Caco-2 (cell line): Measurements from ENCODE around the gene RALGPS1. TPM values are rescaled to one million over a fixed set of nuclear protein-coding genes. Genes with fewer than 3 reads are reported as not detected.

Experiments
- BruUV-seq: library from RNA; stranded (reverse); fragments of 400-500 nt; replicated peaks from 2 replicates; lab custom pipeline; 2021; lab: Mats Ljungman, UMichigan
- CTCF ChIA-PET: fragments of 300-600 bp; sonication (Branson Sonifier 250); formaldehyde crosslinking; loops from one replicate; lab custom pipeline; 2022; ENCODE audit warnings: antibody characterized with exemption; lab: Charles Lee
- POLR2A ChIA-PET: fragments of 300-600 bp; sonication (Branson Sonifier 250); formaldehyde crosslinking; loops from one replicate; lab custom pipeline; 2022; ENCODE audit warnings: antibody characterized with exemption; lab: Charles Lee
- DNase-seq, 2 experiments: peaks; one replicate each; pipeline versions ENCODE4 v3.0.0 to v3.0.0-alpha.2; 2020 to 2022
- H3K27me3 ChIP-seq: replicated peaks from 2 replicates; pipeline ENCODE4 v1.6.0; 2011; ENCODE audit warnings: low read length; ENCODE audit not compliant: control insufficient read depth, insufficient read depth
- H3K36me3 ChIP-seq: 2 replicates; pipeline ENCODE4 v1.5.1; 2011; ENCODE audit warnings: low read length; ENCODE audit not compliant: control insufficient read depth, insufficient read depth
- H3K4me1 ChIP-seq: fragments of 250-450 bp; sonication (Bioruptor Pico); 2 replicates; pipeline ENCODE4 v1.5.1; 2020; ENCODE audit warnings: mild to moderate bottlenecking
- H3K4me3 ChIP-seq: 2 replicates; pipeline ENCODE4 v1.5.1; 2011; ENCODE audit warnings: low read depth, mild to moderate bottlenecking, control low read depth, low read length
- H3K9me3 ChIP-seq: fragments of 250-450 bp; sonication (Bioruptor Pico); 2 replicates; pipeline ENCODE4 v1.5.1; 2020; ENCODE audit warnings: mild to moderate bottlenecking, moderate library complexity
- H3K27ac Mint-ChIP-seq: one replicate; pipeline ENCODE4 v1.8.0; 2022; ENCODE audit warnings: mixed read lengths; ENCODE audit not compliant: unreplicated experiment
- H3K27me3 Mint-ChIP-seq: one replicate; pipeline ENCODE4 v1.8.0; 2022; ENCODE audit warnings: mixed read lengths; ENCODE audit not compliant: insufficient read depth, unreplicated experiment
- H3K36me3 Mint-ChIP-seq: one replicate; pipeline ENCODE4 v1.8.0; 2022; ENCODE audit warnings: mild to moderate bottlenecking, mixed read lengths; ENCODE audit not compliant: insufficient read depth, unreplicated experiment
- H3K4me1 Mint-ChIP-seq: one replicate; pipeline ENCODE4 v1.8.0; 2022; ENCODE audit warnings: low read depth, mixed read lengths; ENCODE audit not compliant: unreplicated experiment
- H3K4me3 Mint-ChIP-seq: one replicate; pipeline ENCODE4 v1.8.0; 2022; ENCODE audit warnings: mild to moderate bottlenecking, moderate library complexity, mixed read lengths; ENCODE audit not compliant: unreplicated experiment
- H3K9me3 Mint-ChIP-seq: one replicate; pipeline ENCODE4 v1.8.0; 2022; ENCODE audit warnings: mixed read lengths; ENCODE audit not compliant: unreplicated experiment
- intact Hi-C: fragments of 100-400 bp; cut with micrococcal nuclease; formaldehyde crosslinking; loops from one replicate; pipeline ENCODE4 v1.10.0; 2022; ENCODE audit not compliant: unreplicated experiment
- total RNA-seq: library from RNA; stranded (reverse); gene quantifications from 2 replicates; pipeline ENCODE4 v1.2.3, GENCODE V29; 2022
- TF ChIP-seq, protein P1 (sequence below), 2 experiments: fragments of 200-600 bp in 1 of 2; IDR thresholded peaks; 1 replicate in 1 of 2; 2 replicates in 1 of 2; pipeline versions ENCODE4 v1.5.1 to v1.8.0; 2011 to 2022; ENCODE audit warnings: antibody characterized with exemption in 1 of 2, control low read depth in 1 of 2, inconsistent platforms in 1 of 2, low read depth in 1 of 2, low read length in 1 of 2, mild to moderate bottlenecking in 1 of 2, moderate library complexity in 1 of 2; ENCODE audit not compliant: insufficient read depth in 1 of 2, severe bottlenecking in 1 of 2, unreplicated experiment in 1 of 2

Gene RALGPS1
- total RNA-seq, 1 experiment from 2014 or later: 41.5 TPM

DNA sequence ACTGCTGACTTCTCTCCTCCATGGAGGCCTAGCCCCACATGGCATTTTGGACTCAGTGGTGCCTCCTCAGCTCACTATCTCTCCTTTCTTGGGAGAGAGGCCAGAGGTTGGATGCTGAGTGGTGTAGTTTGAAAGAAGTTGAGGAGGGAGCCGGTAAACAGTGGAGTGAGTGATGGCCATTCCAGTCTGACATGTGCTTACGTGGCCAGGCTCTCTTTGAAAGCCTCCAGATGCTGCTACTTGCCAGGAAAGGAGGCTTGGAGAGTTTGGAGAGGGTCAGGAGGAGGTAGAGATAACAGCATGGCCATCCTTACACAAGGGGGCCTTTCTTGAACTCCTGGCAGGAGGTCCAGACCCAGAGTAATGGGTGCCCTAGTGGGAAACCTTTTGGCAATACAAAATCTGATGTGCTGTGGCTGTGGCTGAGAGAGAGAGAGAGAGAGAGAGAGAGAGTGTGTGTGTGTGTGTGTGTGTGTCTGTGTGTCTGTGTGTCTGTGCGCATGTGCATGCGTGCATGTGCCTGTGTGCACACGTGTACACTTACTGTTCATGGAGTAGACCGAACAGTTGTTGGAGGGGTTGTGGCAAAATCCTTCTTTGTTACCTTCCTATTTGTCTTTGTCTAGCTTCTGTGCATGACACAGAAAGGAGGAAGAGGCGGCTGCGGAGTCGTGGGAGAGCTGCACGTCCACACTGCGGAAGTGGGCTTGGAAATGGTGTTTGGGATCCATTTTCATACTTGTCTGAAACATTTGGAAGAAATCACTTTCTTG lies 37.8 kb downstream of the RALGPS1 start:
- intact Hi-C loops: no loop called here
- H3K36me3 ChIP-seq: peaks cover 1% of the 10 kb centered on the region; the same call in 1 of the 2 replicates
- no peaks in the 10 kb centered on the region for H3K36me3 Mint-ChIP-seq
- H3K4me1 ChIP-seq: peaks cover 6% of the 10 kb centered on the region
- no peaks in the 10 kb centered on the region for H3K27me3 ChIP-seq
- no peak overlapping the region for H3K4me3 ChIP-seq
- TF ChIP-seq, protein P1, sequence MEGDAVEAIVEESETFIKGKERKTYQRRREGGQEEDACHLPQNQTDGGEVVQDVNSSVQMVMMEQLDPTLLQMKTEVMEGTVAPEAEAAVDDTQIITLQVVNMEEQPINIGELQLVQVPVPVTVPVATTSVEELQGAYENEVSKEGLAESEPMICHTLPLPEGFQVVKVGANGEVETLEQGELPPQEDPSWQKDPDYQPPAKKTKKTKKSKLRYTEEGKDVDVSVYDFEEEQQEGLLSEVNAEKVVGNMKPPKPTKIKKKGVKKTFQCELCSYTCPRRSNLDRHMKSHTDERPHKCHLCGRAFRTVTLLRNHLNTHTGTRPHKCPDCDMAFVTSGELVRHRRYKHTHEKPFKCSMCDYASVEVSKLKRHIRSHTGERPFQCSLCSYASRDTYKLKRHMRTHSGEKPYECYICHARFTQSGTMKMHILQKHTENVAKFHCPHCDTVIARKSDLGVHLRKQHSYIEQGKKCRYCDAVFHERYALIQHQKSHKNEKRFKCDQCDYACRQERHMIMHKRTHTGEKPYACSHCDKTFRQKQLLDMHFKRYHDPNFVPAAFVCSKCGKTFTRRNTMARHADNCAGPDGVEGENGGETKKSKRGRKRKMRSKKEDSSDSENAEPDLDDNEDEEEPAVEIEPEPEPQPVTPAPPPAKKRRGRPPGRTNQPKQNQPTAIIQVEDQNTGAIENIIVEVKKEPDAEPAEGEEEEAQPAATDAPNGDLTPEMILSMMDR (IDR thresholded peaks at IDR 0.05; ENCODE audit: insufficient read depth in 1 of 2, low read depth in 1 of 2, low read length in 1 of 2, severe bottlenecking in 1 of 2, unreplicated experiment in 1 of 2): no peak
- peaks cover 6% of the 10 kb centered on the region for H3K4me1 Mint-ChIP-seq
- H3K27ac Mint-ChIP-seq: no peak overlapping the region
- no TSS peak for BruUV-seq
- no peak for DNase-seq
- no peaks in the 10 kb centered on the region for H3K9me3 ChIP-seq
- no peaks in the 10 kb centered on the region for H3K27me3 Mint-ChIP-seq
- ChIA-PET POLR2A (no interaction called here), CTCF (no interaction called here)
- no peaks in the 10 kb centered on the region for H3K9me3 Mint-ChIP-seq
- no peak overlapping the region for H3K4me3 Mint-ChIP-seq

DNA sequence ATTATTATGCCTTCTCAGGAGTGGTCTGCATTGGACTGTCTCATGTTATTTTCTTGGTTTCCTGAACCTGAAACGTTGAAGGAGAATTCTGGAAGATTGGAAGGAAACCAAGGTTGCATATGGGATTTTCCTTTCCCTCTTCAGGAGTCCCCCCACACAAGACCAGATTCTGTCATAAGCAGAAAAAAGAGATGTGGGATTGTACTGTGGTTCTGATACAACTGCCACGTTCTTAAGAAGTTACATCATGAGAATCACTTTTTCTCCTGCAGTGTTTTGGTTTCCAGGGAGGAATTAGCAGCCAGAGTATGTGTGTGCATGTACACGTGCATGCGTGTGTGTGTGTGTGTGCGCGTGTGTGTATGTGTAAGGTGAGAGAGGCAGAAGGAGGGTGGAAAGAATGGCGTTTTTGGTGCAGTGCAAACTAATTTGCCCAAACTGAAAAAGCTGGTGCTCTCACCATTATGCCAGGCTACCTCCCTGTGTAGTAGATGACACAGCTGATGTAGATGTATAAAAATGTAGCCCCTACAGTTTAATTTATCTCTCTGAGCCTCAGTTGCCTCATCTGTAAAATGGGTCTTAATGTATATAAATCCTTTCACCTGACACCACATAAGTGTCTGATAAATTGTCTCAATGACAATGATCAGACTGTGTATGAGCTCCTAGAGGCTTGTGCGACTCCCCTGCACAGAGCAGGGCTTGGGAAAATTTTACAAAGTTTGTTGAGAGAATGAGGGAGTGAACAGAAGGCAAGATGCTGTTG lies 38.6 kb downstream of the RALGPS1 start:
- H3K27me3 Mint-ChIP-seq: no peaks in the 10 kb centered on the region
- BruUV-seq: no TSS peak
- H3K36me3 Mint-ChIP-seq: no peaks in the 10 kb centered on the region
- H3K4me1 Mint-ChIP-seq: peaks cover 6% of the 10 kb centered on the region
- Histone ChIP-seq H3K9me3 (no peaks in the 10 kb centered on the region), H3K4me3 (no peak overlapping the region), H3K27me3 (no peaks in the 10 kb centered on the region), H3K36me3 (peaks cover 1% of the 10 kb centered on the region; the same call in 1 of the 2 replicates), H3K4me1 (peaks cover 11% of the 10 kb centered on the region)
- ChIA-PET POLR2A (no interaction called here), CTCF (no interaction called here)
- no peak overlapping the region for H3K4me3 Mint-ChIP-seq
- no peaks in the 10 kb centered on the region for H3K9me3 Mint-ChIP-seq
- no peak overlapping the region for H3K27ac Mint-ChIP-seq
- intact Hi-C loops: no loop called here
- TF ChIP-seq, protein P1 (IDR thresholded peaks at IDR 0.05; ENCODE audit: insufficient read depth in 1 of 2, low read depth in 1 of 2, low read length in 1 of 2, severe bottlenecking in 1 of 2, unreplicated experiment in 1 of 2): no peak
- DNase-seq: no peak

DNA sequence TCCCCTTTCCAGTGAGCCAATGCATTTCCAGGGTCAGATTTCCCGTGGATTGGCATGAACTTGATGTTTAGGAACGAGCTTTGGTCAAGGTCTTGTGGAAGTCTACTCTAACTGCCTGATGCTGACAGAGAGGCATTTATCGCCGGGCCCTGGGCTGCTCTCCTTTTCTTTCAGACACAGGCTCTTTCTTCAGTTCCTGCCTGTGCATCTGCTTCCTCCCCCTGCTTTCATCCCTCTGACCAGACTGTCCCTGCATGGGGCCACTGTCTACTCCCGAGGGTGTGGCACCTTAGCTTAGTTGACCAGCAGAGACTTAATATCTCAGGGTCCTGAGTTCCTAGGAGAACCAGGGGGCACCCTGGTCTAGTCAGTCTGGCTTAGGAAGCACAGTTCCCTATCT lies 41.2 kb downstream of the RALGPS1 start:
- H3K4me3 Mint-ChIP-seq: no peak overlapping the region
- POLR2A ChIA-PET: no interaction called here
- no peak for DNase-seq
- peaks cover 4% of the 10 kb centered on the region for H3K36me3 Mint-ChIP-seq
- TF ChIP-seq, protein P1 (IDR thresholded peaks at IDR 0.05; ENCODE audit: insufficient read depth in 1 of 2, low read depth in 1 of 2, low read length in 1 of 2, severe bottlenecking in 1 of 2, unreplicated experiment in 1 of 2): no peak
- H3K27me3 Mint-ChIP-seq: no peaks in the 10 kb centered on the region
- no peak overlapping the region for H3K27ac Mint-ChIP-seq
- CTCF ChIA-PET: no interaction called here
- no TSS peak for BruUV-seq
- Histone ChIP-seq H3K9me3 (no peaks in the 10 kb centered on the region), H3K27me3 (no peaks in the 10 kb centered on the region), H3K36me3 (peaks cover 1% of the 10 kb centered on the region), H3K4me3 (no peak overlapping the region), H3K4me1 (peaks cover 27% of the 10 kb centered on the region)
- intact Hi-C loops: no loop called here
- H3K9me3 Mint-ChIP-seq: no peaks in the 10 kb centered on the region
- H3K4me1 Mint-ChIP-seq: peaks cover 27% of the 10 kb centered on the region
